D721Med (cell line): ENCODE measurements around the gene DOC2B.
"Not testable (repeated sequence)": the region's sequence is repeated elsewhere in the genome, so short reads cannot be mapped to it uniquely, and the experiment has no call there.

Source experiments
- DNase-seq: peaks from one replicate; pipeline ENCODE4 v3.0.0; 2011; ENCODE audit warnings: low spot score; ENCODE audit not compliant: insufficient read length
- FAIRE-seq: peaks from 2 replicates; lab custom pipeline; 2011; peaks lifted over from hg19 to GRCh38; lab: Jason Lieb, UNC
- TF ChIP-seq, protein P1 (sequence below): IDR thresholded peaks from 2 replicates; pipeline ENCODE4 v1.5.1; 2012; ENCODE audit warnings: mild to moderate bottlenecking, control low read depth; ENCODE audit not compliant: insufficient read depth; ENCODE audit errors: missing control alignments

DOC2B gene

GRCh38 chr17:206941-207560, 25.6 kb upstream of the DOC2B start:
- no peak for FAIRE-seq

GRCh38 chr17:206484-206883, 25.0 kb upstream of the DOC2B start:
- not testable (repeated sequence) for FAIRE-seq, DNase-seq

More at GRCh38 chr17:206941-207560, 25.6 kb upstream of the DOC2B start:
- TF ChIP-seq, protein P1, sequence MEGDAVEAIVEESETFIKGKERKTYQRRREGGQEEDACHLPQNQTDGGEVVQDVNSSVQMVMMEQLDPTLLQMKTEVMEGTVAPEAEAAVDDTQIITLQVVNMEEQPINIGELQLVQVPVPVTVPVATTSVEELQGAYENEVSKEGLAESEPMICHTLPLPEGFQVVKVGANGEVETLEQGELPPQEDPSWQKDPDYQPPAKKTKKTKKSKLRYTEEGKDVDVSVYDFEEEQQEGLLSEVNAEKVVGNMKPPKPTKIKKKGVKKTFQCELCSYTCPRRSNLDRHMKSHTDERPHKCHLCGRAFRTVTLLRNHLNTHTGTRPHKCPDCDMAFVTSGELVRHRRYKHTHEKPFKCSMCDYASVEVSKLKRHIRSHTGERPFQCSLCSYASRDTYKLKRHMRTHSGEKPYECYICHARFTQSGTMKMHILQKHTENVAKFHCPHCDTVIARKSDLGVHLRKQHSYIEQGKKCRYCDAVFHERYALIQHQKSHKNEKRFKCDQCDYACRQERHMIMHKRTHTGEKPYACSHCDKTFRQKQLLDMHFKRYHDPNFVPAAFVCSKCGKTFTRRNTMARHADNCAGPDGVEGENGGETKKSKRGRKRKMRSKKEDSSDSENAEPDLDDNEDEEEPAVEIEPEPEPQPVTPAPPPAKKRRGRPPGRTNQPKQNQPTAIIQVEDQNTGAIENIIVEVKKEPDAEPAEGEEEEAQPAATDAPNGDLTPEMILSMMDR = no peak
- DNase-seq = no peak

DNA sequence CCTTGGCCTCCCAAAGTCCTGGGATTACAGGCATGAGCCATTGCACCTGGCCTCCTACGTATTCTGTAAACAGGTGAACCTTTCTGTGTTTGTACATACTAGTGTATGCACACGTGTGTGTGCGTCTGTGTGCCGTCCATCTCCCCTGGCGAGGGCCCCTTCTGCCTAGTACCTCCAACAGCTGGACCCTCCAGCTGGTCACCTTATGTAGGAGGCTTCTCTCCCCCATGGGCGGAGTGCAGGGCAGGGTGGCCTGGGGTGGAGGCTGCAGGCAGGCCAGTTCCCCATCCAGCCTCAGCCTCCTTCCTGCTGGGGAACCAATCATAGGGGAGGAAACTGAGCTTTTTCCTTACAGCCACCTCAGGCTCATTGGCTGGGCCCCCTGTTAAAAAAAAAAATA, 24.4 kb upstream of the DOC2B start:
- no peak for DNase-seq
- FAIRE-seq = no peak
- TF ChIP-seq, protein P1 = no peak

- TF ChIP-seq, protein P1 = no peak
- FAIRE-seq = no peak
- DNase-seq = no peak
Observed at GRCh38 chr17:205148-205669, 23.8 kb upstream of the DOC2B start.

- TF ChIP-seq, protein P1 = no peak
- no peak for DNase-seq
- FAIRE-seq = no peak
Observed at GRCh38 chr17:204427-205147, 23.1 kb upstream of the DOC2B start.

GRCh38 chr17:202501-202951, 21.1 kb upstream of the DOC2B start:
- TF ChIP-seq, protein P1 = no peak
- DNase-seq (no peak), FAIRE-seq (no peak)

- DNase-seq, FAIRE-seq: not testable (repeated sequence)
Observed at GRCh38 chr17:201736-202135, 20.3 kb upstream of the DOC2B start.

DNA sequence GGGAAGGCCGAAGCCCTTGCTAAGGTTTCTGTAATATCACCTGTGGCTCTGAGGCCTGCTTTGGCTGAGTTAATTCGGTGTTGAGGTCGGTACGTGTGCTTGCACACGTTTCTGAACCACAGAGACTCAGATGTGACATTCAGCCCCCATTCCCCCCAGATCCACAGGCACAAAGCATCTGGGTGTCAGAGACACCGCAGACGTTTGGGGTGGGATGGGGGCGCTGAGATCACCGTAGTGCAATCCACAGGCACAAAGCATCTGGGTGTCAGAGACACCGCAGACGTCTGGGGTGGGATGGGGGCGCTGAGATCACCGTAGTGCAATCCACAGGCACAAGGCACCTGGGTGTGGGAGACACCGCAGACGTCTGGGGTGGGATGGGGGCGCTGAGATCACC, 19.8 kb upstream of the DOC2B start:
- FAIRE-seq, DNase-seq: not testable (repeated sequence)
